HG02759 (cell line): ENCODE measurements around the gene CRTC2.

Experiments
- ATAC-seq: cut with Tn5 transposase; IDR thresholded peaks from one replicate; pipeline ENCODE4 v1.9.1; 2021; ENCODE audit warnings: mild to moderate bottlenecking, moderate library complexity; ENCODE audit not compliant: unreplicated experiment

The CRTC2 gene

DNA sequence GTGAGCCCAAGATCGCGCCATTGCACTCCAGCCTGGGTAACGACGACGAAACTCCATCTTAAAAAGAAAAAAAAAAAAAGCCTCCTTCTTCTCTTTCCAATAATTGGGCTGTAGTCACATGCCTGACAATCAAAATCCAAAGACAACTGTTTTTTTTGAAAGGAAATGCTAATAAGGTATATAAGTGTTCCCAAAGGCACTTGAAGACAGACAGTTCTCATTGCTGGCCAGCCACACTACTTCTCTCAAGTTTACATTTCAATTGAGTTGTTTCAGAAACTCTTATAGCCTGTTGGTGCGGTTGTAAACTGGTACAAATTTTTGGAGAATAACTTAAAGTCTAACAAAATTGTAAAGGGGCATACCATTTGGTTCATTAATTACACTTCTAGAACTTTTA, 58.9 kb downstream of the CRTC2 start:
- no peak for ATAC-seq
